ENCODE data around the gene SASH1.

The SASH1 gene

DNA sequence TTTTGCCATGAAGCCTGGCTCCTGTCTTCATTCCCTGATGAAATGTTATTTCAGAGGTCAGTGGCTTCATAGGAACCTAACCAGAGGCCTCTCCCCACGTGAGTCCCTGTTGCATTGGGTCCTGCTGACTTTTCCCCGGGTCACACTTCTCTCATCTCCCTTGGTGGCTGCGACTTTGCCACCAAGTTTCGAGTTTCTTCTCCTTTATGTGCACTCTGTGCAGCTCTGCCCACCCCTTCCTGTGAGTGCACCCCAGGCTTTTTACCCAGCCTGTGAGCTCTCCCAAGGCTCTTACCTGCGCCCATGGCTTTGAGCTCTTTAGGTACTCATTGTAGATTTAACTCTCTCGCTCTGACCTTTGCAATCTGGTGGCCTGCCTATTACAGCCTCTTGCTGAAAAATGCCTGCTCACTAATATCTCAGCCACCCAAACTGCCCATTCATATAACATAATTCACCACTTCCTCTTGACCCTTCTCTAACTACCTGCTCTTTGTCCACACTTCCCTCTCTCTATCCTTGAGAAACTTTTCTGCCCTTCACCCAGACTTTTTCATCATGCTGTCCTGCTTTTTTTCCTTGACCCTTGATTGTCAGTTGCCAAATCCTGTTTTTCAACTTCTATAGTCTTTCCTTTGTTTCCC, 105.9 kb downstream of the SASH1 start:
- no peaks in the 10 kb centered on the region for H3K36me3 ChIP-seq (ENCODE audit: insufficient read depth, low read length)
- TF ChIP-seq EZH2 (IDR thresholded peaks at IDR 0.05; ENCODE audit: borderline replicate concordance, low read length), result no peak

DNA sequence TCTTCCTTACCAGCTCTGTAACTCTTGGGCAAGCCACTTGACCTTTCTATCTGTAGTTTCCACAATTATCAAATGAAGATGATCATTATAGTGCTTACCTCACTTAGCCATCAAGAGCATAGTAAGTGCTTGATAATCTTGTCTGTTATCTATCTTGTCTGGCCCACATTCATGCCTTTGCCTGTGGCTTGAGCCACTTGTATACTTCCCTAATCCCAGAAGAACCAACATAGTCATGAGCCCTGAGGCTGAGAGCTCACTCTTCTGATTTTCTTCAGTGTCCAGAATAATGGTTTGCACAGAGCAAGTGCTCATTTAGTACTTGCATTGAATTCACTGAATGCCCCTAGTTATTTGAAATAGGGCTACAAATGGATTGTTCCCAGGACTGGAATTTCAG, 108.2 kb downstream of the SASH1 start:
- no peak overlapping the region for H3K27ac ChIP-seq (ENCODE audit: low read depth, low read length, poor library complexity, severe bottlenecking)
- no peak overlapping the region for H2AFZ ChIP-seq (ENCODE audit: low read length)
- no peaks in the 10 kb centered on the region for H3K79me2 ChIP-seq (ENCODE audit: insufficient read depth, low read length)
- H4K20me1 ChIP-seq (ENCODE audit: insufficient read depth, low read length), result no peaks in the 10 kb centered on the region
- H3K4me2 ChIP-seq (ENCODE audit: low read length), result no peak overlapping the region
- H3K27me3 ChIP-seq (ENCODE audit: insufficient read depth, low read length), result no peaks in the 10 kb centered on the region
- no peak overlapping the region for H3K9ac ChIP-seq (ENCODE audit: low read length)
- H3K9me2 ChIP-seq (ENCODE audit: low read depth, low read length), result no peaks in the 10 kb centered on the region
- no peaks in the 10 kb centered on the region for H3K4me1 ChIP-seq (ENCODE audit: insufficient read depth, low read length, severe bottlenecking)
- H3K4me3 ChIP-seq (ENCODE audit: low read depth, low read length, poor library complexity, severe bottlenecking), result no peak overlapping the region
- no peaks in the 10 kb centered on the region for H3F3A ChIP-seq (ENCODE audit: insufficient read depth, low read length)
- no peaks in the 10 kb centered on the region for H3K36me3 ChIP-seq (ENCODE audit: insufficient read depth, low read length)
- H3K9me3 ChIP-seq (ENCODE audit: low read length), result no peaks in the 10 kb centered on the region
- no peak for TF ChIP-seq EZH2 (IDR thresholded peaks at IDR 0.05; ENCODE audit: borderline replicate concordance, low read length)
- TF ChIP-seq, protein P1, sequence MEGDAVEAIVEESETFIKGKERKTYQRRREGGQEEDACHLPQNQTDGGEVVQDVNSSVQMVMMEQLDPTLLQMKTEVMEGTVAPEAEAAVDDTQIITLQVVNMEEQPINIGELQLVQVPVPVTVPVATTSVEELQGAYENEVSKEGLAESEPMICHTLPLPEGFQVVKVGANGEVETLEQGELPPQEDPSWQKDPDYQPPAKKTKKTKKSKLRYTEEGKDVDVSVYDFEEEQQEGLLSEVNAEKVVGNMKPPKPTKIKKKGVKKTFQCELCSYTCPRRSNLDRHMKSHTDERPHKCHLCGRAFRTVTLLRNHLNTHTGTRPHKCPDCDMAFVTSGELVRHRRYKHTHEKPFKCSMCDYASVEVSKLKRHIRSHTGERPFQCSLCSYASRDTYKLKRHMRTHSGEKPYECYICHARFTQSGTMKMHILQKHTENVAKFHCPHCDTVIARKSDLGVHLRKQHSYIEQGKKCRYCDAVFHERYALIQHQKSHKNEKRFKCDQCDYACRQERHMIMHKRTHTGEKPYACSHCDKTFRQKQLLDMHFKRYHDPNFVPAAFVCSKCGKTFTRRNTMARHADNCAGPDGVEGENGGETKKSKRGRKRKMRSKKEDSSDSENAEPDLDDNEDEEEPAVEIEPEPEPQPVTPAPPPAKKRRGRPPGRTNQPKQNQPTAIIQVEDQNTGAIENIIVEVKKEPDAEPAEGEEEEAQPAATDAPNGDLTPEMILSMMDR (IDR thresholded peaks at IDR 0.05; ENCODE audit: low read length), result no peak

More for the DNA sequence above, 105.9 kb downstream of the SASH1 start:
- Histone ChIP-seq H3F3A (ENCODE audit: insufficient read depth, low read length) (no peaks in the 10 kb centered on the region), H4K20me1 (ENCODE audit: insufficient read depth, low read length) (no peaks in the 10 kb centered on the region), H3K4me3 (ENCODE audit: low read depth, low read length, poor library complexity, severe bottlenecking) (no peak overlapping the region), H3K79me2 (ENCODE audit: insufficient read depth, low read length) (no peaks in the 10 kb centered on the region), H3K4me1 (ENCODE audit: insufficient read depth, low read length, severe bottlenecking) (no peaks in the 10 kb centered on the region), H2AFZ (ENCODE audit: low read length) (no peak overlapping the region), H3K9me2 (ENCODE audit: low read depth, low read length) (no peaks in the 10 kb centered on the region), H3K27ac (ENCODE audit: low read depth, low read length, poor library complexity, severe bottlenecking) (no peak overlapping the region), H3K9me3 (ENCODE audit: low read length) (no peaks in the 10 kb centered on the region), H3K4me2 (ENCODE audit: low read length) (no peak overlapping the region), H3K9ac (ENCODE audit: low read length) (no peak overlapping the region), H3K27me3 (ENCODE audit: insufficient read depth, low read length) (no peaks in the 10 kb centered on the region)

DNA sequence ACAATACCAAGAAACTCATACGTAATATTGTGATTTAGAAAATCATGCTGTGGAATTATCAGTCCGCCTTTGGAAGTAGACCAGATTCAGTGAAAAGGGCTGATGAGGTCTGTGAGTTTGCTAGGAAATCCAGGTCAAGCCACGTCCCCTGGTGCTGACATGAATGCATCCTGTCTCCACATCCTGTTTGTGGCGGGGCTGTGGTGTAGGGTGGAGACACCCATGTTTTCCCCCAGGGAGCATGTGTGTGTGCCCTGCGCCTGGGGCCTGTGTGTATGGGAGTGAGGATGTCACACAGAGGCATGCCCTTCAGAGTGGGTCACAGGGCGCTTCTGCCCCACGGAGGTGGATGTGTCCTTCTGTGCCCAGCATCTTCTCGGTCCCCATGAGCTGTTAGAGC, 109.1 kb downstream of the SASH1 start:
- no peak for TF ChIP-seq EZH2 (IDR thresholded peaks at IDR 0.05; ENCODE audit: borderline replicate concordance, low read length)
- TF ChIP-seq, protein P1 (IDR thresholded peaks at IDR 0.05; ENCODE audit: low read length), result no peak
- Histone ChIP-seq H3K27me3 (ENCODE audit: insufficient read depth, low read length) (no peaks in the 10 kb centered on the region), H3F3A (ENCODE audit: insufficient read depth, low read length) (no peaks in the 10 kb centered on the region), H3K36me3 (ENCODE audit: insufficient read depth, low read length) (no peaks in the 10 kb centered on the region), H3K4me3 (ENCODE audit: low read depth, low read length, poor library complexity, severe bottlenecking) (no peak overlapping the region), H3K4me2 (ENCODE audit: low read length) (no peak overlapping the region), H3K9me3 (ENCODE audit: low read length) (no peaks in the 10 kb centered on the region), H3K4me1 (ENCODE audit: insufficient read depth, low read length, severe bottlenecking) (no peaks in the 10 kb centered on the region), H3K27ac (ENCODE audit: low read depth, low read length, poor library complexity, severe bottlenecking) (no peak overlapping the region), H3K79me2 (ENCODE audit: insufficient read depth, low read length) (no peaks in the 10 kb centered on the region), H3K9me2 (ENCODE audit: low read depth, low read length) (no peaks in the 10 kb centered on the region), H3K9ac (ENCODE audit: low read length) (no peak overlapping the region), H2AFZ (ENCODE audit: low read length) (no peak overlapping the region), H4K20me1 (ENCODE audit: insufficient read depth, low read length) (no peaks in the 10 kb centered on the region)

DNA sequence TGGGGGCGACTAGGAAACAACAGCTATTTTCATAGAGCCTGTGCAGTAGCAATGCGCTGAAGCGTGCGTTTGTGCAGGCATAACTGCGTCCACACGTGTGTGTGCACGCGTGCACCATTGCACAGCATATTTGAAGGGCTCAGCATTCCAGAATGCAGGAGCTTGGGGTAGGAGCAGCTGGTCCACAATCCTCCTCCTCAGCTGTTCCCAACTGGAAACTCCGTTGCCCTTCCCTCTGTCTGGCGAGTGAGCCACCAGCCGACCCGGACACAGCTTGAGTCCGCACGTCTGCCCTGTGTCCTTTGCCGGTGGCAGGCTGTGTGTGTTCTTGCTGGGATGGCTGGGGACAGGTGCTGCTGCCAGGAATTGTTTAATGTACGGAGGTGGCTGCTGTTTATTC, 110.2 kb downstream of the SASH1 start:
- no peaks in the 10 kb centered on the region for H3K27me3 ChIP-seq (ENCODE audit: insufficient read depth, low read length)
- H2AFZ ChIP-seq (ENCODE audit: low read length), result no peak overlapping the region
- H3K27ac ChIP-seq (ENCODE audit: low read depth, low read length, poor library complexity, severe bottlenecking), result no peak overlapping the region
- TF ChIP-seq EZH2 (IDR thresholded peaks at IDR 0.05; ENCODE audit: borderline replicate concordance, low read length), result no peak
- TF ChIP-seq, protein P1 (IDR thresholded peaks at IDR 0.05; ENCODE audit: low read length), result no peak
- H3K4me2 ChIP-seq (ENCODE audit: low read length), result no peak overlapping the region
- no peaks in the 10 kb centered on the region for H3K36me3 ChIP-seq (ENCODE audit: insufficient read depth, low read length)
- no peak overlapping the region for H3K9ac ChIP-seq (ENCODE audit: low read length)
- H3K4me3 ChIP-seq (ENCODE audit: low read depth, low read length, poor library complexity, severe bottlenecking), result no peak overlapping the region
- no peaks in the 10 kb centered on the region for H3K9me3 ChIP-seq (ENCODE audit: low read length)
- H4K20me1 ChIP-seq (ENCODE audit: insufficient read depth, low read length), result no peaks in the 10 kb centered on the region
- no peaks in the 10 kb centered on the region for H3K9me2 ChIP-seq (ENCODE audit: low read depth, low read length)
- no peaks in the 10 kb centered on the region for H3F3A ChIP-seq (ENCODE audit: insufficient read depth, low read length)
- H3K79me2 ChIP-seq (ENCODE audit: insufficient read depth, low read length), result no peaks in the 10 kb centered on the region
- no peaks in the 10 kb centered on the region for H3K4me1 ChIP-seq (ENCODE audit: insufficient read depth, low read length, severe bottlenecking)
